Measurements from ENCODE around the gene RAPH1.
"Not testable (repeated sequence)": the region's sequence is repeated elsewhere in the genome, so short reads cannot be mapped to it uniquely, and the experiment has no call there.

GRCh38 chr2:203503460-203503859 lies 31.6 kb downstream of the RAPH1 start:
- not testable (repeated sequence) for TF ChIP-seq CTCF (IDR thresholded peaks at IDR 0.05; ENCODE audit: poor library complexity); EZH2phosphoT487 (IDR thresholded peaks at IDR 0.05; ENCODE audit: low read depth, severe bottlenecking, unreplicated experiment)

Data from hepatocyte (in vitro differentiated cells).